HG03460 (cell line): ENCODE data around the gene FRAS1.
"Not testable (repeated sequence)": the region's sequence is repeated elsewhere in the genome, so short reads cannot be mapped to it uniquely, and the experiment has no call there.

Experiments used
- ATAC-seq: cut with Tn5 transposase; IDR thresholded peaks from one replicate; pipeline ENCODE4 v1.9.1; 2021; ENCODE audit not compliant: unreplicated experiment

FRAS1 gene

GRCh38 chr4:78320349-78320935 lies 263.3 kb downstream of the FRAS1 start:
- no peak for ATAC-seq

- no peak for ATAC-seq
Measured at GRCh38 chr4:78322032-78322431, 264.9 kb downstream of the FRAS1 start.

- no peak for ATAC-seq
Measured at GRCh38 chr4:78323439-78323838, 266.3 kb downstream of the FRAS1 start.

- ATAC-seq, result no peak
Measured at GRCh38 chr4:78324625-78325024, 267.5 kb downstream of the FRAS1 start.

GRCh38 chr4:78325271-78326157 lies 268.4 kb downstream of the FRAS1 start:
- no peak for ATAC-seq

- not testable (repeated sequence) for ATAC-seq
Measured at GRCh38 chr4:78328591-78328990, 271.5 kb downstream of the FRAS1 start.

GRCh38 chr4:78331186-78331585 lies 274.1 kb downstream of the FRAS1 start:
- no peak for ATAC-seq

GRCh38 chr4:78331965-78332364 lies 274.8 kb downstream of the FRAS1 start:
- ATAC-seq, result no peak

GRCh38 chr4:78332976-78333375 lies 275.9 kb downstream of the FRAS1 start:
- no peak for ATAC-seq

- ATAC-seq, result no peak
Measured at GRCh38 chr4:78336093-78336943, 279.2 kb downstream of the FRAS1 start.

GRCh38 chr4:78337244-78338020 lies 280.3 kb downstream of the FRAS1 start:
- ATAC-seq, result no peak

- ATAC-seq, result no peak
Measured at GRCh38 chr4:78342125-78342524, 285.0 kb downstream of the FRAS1 start.

- ATAC-seq, result no peak
Measured at GRCh38 chr4:78343682-78344081, 286.6 kb downstream of the FRAS1 start.

- ATAC-seq, result no peak
Measured at GRCh38 chr4:78345237-78345636, 288.1 kb downstream of the FRAS1 start.

- no peak for ATAC-seq
Measured at GRCh38 chr4:78346222-78346621, 289.1 kb downstream of the FRAS1 start.

GRCh38 chr4:78347527-78347926 lies 290.4 kb downstream of the FRAS1 start:
- no peak for ATAC-seq

- no peak for ATAC-seq
Measured at GRCh38 chr4:78353921-78354320, 296.8 kb downstream of the FRAS1 start.

- no peak for ATAC-seq
Measured at GRCh38 chr4:78354782-78355181, 297.7 kb downstream of the FRAS1 start.

- ATAC-seq, result no peak
Measured at GRCh38 chr4:78355306-78355705, 298.2 kb downstream of the FRAS1 start.

- no peak for ATAC-seq
Measured at GRCh38 chr4:78356251-78356786, 299.2 kb downstream of the FRAS1 start.

- ATAC-seq, result no peak
Measured at GRCh38 chr4:78357122-78357521, 300.0 kb downstream of the FRAS1 start.
